HG03280 (cell line): ENCODE results near the gene HOXA1.
A peak's percentile ranks its signal among the peaks of the same experiment; 100 is the strongest.

Source experiments
- ATAC-seq: cut with Tn5 transposase; IDR thresholded peaks from one replicate; pipeline ENCODE4 v1.9.1; 2021; ENCODE audit warnings: mild to moderate bottlenecking, moderate library complexity; ENCODE audit not compliant: unreplicated experiment

HOXA1 gene

GRCh38 chr7:27132214-27132613 is 36.4 kb upstream of the HOXA1 start:
- ATAC-seq: no peak

DNA sequence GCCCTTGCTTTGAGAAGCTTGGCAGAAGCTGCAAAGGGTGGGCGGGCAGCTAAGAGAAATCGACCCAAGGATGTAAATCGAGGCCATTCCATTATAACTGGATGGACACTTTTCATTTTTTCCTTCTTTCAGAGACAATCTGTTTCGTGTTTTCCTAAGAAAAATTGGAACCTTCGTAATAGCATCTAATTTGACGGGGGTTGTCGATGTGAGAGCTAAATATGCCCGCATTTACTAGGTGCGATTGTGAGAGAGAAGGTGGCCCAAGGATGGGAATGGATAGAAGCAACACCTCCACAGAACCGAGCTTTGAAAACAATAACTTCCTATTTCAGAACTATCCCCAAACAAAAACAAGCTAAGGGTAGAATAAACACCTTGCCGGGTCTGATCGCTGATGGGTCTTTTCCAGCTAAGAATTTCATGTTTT is 35.6 kb upstream of the HOXA1 start:
- no peak for ATAC-seq

GRCh38 chr7:27130540-27131389 is 35.0 kb upstream of the HOXA1 start, which contains the start of gene HOXA4:
Gene HOXA4, minus strand, starts transcription at chr7:27130757. Its CDS starts 24 bp downstream, at chr7:27130733.
- ATAC-seq: peak; percentile 64

DNA sequence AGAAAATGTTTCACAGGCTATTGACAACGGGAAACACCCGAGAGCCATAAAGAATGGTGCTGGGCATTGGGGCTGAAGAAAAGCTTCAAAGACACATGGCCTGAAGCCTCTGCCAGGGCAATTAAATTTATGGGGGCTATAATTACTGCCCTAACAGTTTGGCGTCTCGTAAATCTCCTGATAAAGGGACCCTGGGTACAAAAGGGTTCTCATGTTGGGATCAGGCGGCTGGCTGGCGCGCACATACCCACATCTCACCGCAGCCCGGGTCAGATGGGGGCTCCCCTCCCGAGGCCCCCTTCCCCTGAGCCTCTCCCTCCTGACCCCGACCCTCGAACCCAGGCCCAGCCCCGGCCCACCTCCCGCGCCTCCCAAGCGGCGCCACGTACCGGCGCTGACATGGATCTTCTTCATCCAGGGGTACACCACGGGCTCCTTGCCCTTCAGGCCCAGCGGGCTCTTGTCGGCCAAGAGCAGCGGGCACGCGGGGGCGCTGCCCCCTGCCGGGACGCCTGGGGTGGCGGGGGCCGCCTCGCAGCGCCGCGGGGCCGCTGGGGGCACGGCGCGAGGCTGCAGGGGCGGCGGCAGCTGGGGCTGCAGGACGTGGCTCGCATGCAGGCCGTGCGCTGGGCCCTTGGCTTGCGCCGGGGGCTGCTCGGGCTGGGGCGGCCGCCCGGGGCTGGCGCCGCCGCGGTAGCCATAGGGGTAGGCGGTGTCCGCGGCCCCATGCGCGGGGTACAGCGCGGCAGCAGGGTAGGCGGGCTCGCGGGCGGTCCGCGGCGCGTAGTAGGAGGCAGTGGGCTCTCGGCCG is 34.1 kb upstream of the HOXA1 start:
- no peak for ATAC-seq

DNA sequence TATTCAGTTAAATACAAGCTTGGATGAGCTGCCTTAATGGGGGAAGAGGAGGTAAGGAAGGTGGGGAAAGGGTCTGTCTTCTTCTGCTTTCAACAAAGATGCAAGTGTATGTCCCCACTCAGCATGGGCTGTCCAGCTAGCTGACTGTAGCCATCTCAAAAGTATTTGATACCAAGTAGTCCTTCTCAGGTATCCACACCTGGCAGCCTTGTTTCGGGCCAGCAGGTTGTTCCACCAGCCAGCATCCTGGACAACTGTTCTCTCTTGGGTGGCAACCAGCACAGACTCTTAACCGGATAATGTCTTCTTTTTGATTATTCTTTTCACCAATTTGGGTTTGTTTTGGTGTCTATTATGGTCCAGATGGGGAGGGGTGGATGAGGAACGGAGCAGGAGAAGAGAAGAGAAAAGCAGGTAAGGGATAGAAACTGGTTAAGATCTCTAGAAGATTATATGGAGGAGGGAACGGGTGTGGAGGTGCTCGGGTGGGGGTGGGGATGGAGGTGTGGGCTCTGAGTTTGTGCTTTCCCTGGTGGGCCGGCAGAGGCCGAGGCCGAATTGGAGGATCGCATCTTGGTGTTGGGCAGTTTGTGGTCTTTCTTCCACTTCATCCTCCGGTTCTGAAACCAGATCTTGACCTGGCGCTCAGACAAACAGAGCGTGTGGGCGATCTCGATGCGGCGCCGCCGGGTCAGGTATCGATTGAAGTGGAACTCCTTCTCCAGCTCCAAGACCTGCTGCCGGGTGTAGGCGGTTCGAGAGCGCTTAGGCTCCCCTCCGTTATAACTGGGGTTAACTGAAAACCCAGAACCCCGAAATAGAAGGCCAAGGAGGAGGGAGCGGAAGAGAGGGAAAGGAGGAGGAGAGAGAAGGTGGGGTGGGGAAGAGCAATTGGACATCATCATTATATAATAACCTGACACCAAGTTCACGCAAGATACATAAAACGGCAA is 33.3 kb upstream of the HOXA1 start:
- ATAC-seq: no peak

DNA sequence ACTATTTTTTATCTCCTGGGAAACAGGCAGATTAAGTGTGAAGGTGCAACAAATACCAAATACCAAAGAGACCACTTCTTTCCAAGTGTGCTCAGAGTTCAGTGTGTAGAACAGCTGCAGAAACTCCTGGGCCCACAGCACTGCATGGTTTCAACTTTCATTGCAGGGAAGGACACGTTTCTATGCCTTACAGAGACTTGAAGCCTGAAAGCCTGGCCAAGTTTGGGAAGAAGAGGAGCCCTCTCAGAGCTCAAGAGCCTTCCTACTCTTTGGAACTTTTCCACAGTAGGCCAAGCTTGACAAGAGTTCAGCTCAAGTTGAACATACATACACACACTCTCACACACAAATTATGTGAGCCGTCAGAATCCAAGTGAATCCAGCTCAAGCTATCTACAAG is 32.2 kb upstream of the HOXA1 start:
- ATAC-seq: no peak

- ATAC-seq: no peak
Observed at GRCh38 chr7:27126596-27127327, 31.0 kb upstream of the HOXA1 start.

- ATAC-seq: no peak
Observed at GRCh38 chr7:27125986-27126394, 30.2 kb upstream of the HOXA1 start.

- ATAC-seq: no peak
Observed at GRCh38 chr7:27124902-27125689, 29.3 kb upstream of the HOXA1 start.

DNA sequence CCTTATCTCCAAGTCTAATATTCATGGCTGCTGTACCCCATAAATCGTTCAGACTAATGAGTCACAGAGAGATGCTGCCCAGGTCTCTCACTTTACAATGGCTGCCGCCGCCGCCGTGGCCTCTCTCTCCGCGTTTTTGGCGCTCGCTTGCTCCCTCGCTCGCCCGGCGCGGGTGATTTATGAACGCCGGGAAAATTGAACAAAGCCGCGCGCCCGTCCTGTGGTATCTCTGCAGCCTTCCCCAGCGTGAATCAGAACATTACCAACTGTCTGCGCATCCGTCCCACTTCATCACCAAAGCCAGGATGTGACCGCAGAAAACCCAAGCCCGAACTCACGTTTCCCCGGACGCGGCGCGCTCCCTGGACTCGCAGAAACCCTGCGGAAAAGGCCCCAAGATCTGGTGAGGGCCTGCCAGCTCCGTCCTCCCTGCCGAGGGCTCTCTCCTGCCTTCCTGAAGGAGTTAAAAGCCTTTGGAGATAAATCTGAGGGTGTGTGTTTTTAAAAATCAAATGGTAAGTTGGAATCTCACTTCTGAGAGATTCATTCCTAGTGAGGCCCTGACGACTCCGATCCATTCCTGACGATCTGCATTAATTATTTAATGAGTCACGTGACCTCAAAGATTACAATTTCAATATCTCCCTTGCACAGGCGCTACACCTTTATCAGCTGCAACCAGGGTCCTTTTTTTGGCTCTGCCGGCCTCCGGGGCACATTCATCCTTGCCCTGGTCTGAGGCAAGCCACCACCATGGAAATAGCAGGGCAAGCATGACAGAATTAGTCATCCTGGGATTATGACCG is 28.5 kb upstream of the HOXA1 start:
- no peak for ATAC-seq

DNA sequence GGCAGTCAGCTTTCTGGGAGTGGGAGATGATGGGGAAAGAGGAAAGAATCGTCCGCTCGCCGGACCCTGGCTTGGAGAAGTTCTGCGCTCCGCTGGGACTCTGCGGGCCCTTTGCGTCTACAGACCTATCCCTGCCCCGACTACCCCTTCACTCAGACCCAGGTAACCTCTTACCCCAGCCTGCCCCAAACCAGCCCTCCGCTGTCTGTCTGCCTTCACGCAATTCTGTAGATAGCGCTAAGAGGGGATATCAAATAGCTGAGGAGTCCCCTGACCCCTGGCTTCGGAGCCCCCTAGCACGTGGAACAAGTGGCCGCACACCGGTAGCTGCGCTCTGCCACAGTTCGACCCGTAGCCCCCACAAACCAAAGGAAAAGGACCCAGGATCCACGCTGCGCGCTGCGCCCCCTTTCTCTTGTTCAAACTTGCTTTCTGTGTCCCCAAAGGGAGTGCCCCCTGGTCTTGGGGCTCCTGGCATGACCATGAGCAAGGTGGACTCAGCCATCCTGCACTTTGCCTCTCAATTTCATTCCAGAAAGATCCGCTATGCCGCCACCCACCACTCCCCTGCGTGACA is 27.8 kb upstream of the HOXA1 start:
- ATAC-seq: no peak

DNA sequence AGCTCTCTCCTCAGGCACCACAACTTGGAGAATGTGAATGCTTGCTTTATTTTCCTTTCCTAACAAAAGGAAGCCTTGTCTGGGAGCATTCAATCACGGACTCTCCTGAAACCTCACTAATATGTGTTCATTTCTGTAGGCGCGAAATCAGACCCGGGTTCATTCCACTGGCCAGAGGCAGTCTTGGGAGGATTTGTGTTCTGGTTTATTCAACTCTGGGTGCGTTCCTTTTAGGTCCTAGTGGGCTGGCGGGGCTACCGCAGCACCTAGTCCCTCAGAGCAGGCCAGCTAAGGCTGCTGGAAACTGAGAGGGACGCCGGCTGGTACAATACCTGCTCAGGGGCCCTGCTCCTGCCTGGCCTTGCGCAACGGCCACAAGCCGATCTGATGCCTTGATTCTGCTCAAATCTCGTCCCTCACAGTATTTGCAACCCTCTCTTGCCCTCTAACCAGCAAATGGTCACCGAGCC is 27.2 kb upstream of the HOXA1 start:
- ATAC-seq: no peak

GRCh38 chr7:27122077-27122910 is 26.5 kb upstream of the HOXA1 start:
- no peak for ATAC-seq

- no peak for ATAC-seq
Observed at GRCh38 chr7:27121684-27122076, 25.9 kb upstream of the HOXA1 start.

DNA sequence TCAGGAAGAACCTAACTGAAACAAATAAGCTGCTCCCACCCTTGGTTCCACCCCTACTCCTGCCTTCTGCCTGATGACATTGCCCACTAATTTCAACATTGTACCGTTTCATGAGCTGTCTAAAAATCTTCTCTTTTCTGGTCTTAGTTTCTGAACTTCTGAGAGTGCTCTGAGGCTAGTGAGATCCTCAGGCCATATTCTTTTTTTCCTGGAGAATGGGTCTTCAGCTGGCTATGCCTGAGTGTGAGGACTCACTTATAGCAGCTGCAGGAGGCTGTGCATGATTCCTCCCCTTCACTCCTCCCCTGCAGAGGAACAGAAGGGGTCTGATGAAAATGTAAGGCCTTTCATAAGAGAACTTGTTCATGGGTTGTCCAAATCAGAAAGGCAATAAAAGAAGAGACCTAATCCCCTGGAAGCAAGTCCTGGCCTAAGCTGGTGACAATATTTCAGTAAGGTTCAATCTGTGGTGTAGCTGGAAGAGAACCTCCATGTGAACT is 23.7 kb upstream of the HOXA1 start:
- ATAC-seq: no peak

DNA sequence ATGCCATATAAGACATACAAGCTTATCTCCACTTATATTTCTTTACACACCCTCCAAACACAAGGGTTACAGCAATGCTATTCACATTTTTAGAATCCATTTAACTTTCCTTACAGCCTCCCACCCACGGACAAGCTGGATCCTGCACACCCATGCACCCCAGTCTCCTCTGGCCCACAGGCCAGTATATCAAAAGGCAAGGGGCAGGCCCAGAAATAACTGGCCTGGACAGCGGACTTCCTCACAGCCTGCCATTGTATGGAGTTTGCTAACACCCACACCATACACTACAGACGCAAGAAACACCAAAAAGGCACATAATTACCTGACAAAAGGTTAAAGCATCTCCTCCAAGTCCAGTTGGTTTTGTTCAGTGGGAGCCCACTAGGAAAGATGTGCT is 22.8 kb upstream of the HOXA1 start:
- no peak for ATAC-seq

GRCh38 chr7:27117887-27118491 is 22.2 kb upstream of the HOXA1 start:
- ATAC-seq: no peak
